H1 (cell line): Measurements from ENCODE around the gene SLC35F1. TPM values are rescaled to one million over a fixed set of nuclear protein-coding genes. Genes with fewer than 3 reads are reported as not detected.

ENCODE experiments used
- CTCF ChIA-PET: fragments of 300-600 bp; sonication (Branson Sonifier 250); formaldehyde crosslinking; loops from one replicate; lab custom pipeline; 2021; ENCODE audit not compliant: partially characterized antibody; lab: Charles Lee
- POLR2A ChIA-PET: fragments of 300-600 bp; sonication (Branson Sonifier 250); formaldehyde crosslinking; loops from one replicate; lab custom pipeline; 2021; ENCODE audit warnings: inconsistent platforms; ENCODE audit not compliant: partially characterized antibody; lab: Charles Lee
- DNase-seq, 2 experiments: peaks; one replicate each; pipeline versions ENCODE4 v3.0.0 to v3.0.0-alpha.2; 2010 to 2022; ENCODE audit warnings: low spot score in 2 of 2, low read depth in 1 of 2, mixed read lengths in 1 of 2
- FAIRE-seq: peaks from 2 replicates; lab custom pipeline; 2011; peaks lifted over from hg19 to GRCh38; lab: Jason Lieb, UNC
- H2AFZ ChIP-seq: 2 replicates; pipeline ENCODE4 v1.8.1; 2012; ENCODE audit warnings: low read length, inconsistent platforms
- H2AK5ac ChIP-seq: 2 replicates; pipeline ENCODE4 v1.6.1; 2013; ENCODE audit warnings: low read depth, low read length
- H2BK120ac ChIP-seq: replicated peaks from 2 replicates; pipeline ENCODE3; 2013; ENCODE audit warnings: low read depth, low read length, inconsistent platforms
- H2BK12ac ChIP-seq: 2 replicates; pipeline ENCODE4 v1.6.1; 2013; ENCODE audit warnings: low read depth, low read length
- H2BK15ac ChIP-seq: 2 replicates; pipeline ENCODE4 v1.6.1; 2013; ENCODE audit warnings: low read length
- H2BK20ac ChIP-seq: 2 replicates; pipeline ENCODE4 v1.6.1; 2013; ENCODE audit warnings: low read length
- H2BK5ac ChIP-seq: 2 replicates; pipeline ENCODE4 v1.6.1; 2013; ENCODE audit warnings: low read depth, low read length
- H3K14ac ChIP-seq: 2 replicates; pipeline ENCODE4 v1.6.1; 2013; ENCODE audit warnings: inconsistent platforms; ENCODE audit not compliant: insufficient read length
- H3K18ac ChIP-seq: 2 replicates; pipeline ENCODE4 v1.6.1; 2013; ENCODE audit warnings: low read length; ENCODE audit errors: extremely low read depth
- H3K23ac ChIP-seq: 2 replicates; pipeline ENCODE4 v1.6.1; 2013; ENCODE audit warnings: inconsistent platforms; ENCODE audit not compliant: insufficient read length
- H3K23me2 ChIP-seq: 2 replicates; pipeline ENCODE4 v1.6.1; 2013; ENCODE audit warnings: low read depth, low read length
- H3K27ac ChIP-seq: 2 replicates; pipeline ENCODE4 v1.6.1; 2011; ENCODE audit warnings: low read depth, low read length, inconsistent platforms
- H3K27me3 ChIP-seq, 4 experiments: replicated peaks in 1 of 4; 1 replicate in 1 of 4; 2 replicates in 3 of 4; pipeline versions ENCODE4 v1.6.1 to v1.8.1; 2011 to 2013; ENCODE audit warnings: low read length in 3 of 4, mild to moderate bottlenecking in 3 of 4, inconsistent platforms in 2 of 4, mixed read lengths in 2 of 4, moderate library complexity in 1 of 4; ENCODE audit not compliant: control insufficient read depth in 3 of 4, insufficient read depth in 3 of 4; ENCODE audit errors: extremely low read depth in 1 of 4
- H3K36me3 ChIP-seq, 4 experiments: 2 replicates each; pipeline versions ENCODE4 v1.6.1 to v1.8.1; 2011 to 2013; ENCODE audit warnings: mild to moderate bottlenecking in 4 of 4, low read length in 3 of 4, moderate library complexity in 2 of 4, control low read depth in 1 of 4, inconsistent platforms in 1 of 4; ENCODE audit not compliant: insufficient read depth in 4 of 4, control insufficient read depth in 2 of 4
- H3K4ac ChIP-seq: replicated peaks from 2 replicates; pipeline ENCODE3; 2013; ENCODE audit warnings: low read length, low read depth, mixed read lengths, inconsistent platforms; ENCODE audit not compliant: insufficient read length
- H3K4me1 ChIP-seq, 4 experiments: replicated peaks in 1 of 4; 1 replicate in 1 of 4; 2 replicates in 3 of 4; pipeline versions ENCODE4 v1.6.1 to v1.8.1; 2011 to 2013; ENCODE audit warnings: low read length in 3 of 4, inconsistent platforms in 2 of 4, mixed read lengths in 1 of 4; ENCODE audit not compliant: insufficient read depth in 4 of 4, control insufficient read depth in 3 of 4
- H3K4me2 ChIP-seq, 2 experiments: 2 replicates each; pipeline versions ENCODE4 v1.6.1 to v1.8.1; 2011 to 2013; ENCODE audit warnings: low read depth in 2 of 2, low read length in 2 of 2, control low read depth in 1 of 2, inconsistent platforms in 1 of 2, mild to moderate bottlenecking in 1 of 2; ENCODE audit not compliant: insufficient read depth in 1 of 2
- H3K4me3 ChIP-seq, 4 experiments: fragments of 200-600, 300-600 bp in 1 of 4; sonication (generic), shearing (Covaris generic), sonication (Bioruptor Twin) in 1 of 4; 2 replicates each; pipeline versions ENCODE4 v1.5.1 to v1.8.1; 2011 to 2016; ENCODE audit warnings: low read length in 4 of 4, low read depth in 3 of 4, control low read depth in 2 of 4, inconsistent platforms in 2 of 4, mild to moderate bottlenecking in 2 of 4, mixed read lengths in 1 of 4, moderate library complexity in 1 of 4; ENCODE audit not compliant: insufficient read depth in 2 of 4; ENCODE audit errors: extremely low read depth in 1 of 4
- H3K56ac ChIP-seq: replicated peaks from 2 replicates; pipeline ENCODE3; 2013; ENCODE audit warnings: low read depth, mild to moderate bottlenecking, mixed read lengths, low read length, inconsistent platforms; ENCODE audit not compliant: insufficient read length
- H3K79me1 ChIP-seq: 2 replicates; pipeline ENCODE4 v1.6.1; 2013; ENCODE audit warnings: low read depth, low read length, control low read depth
- H3K79me2 ChIP-seq, 2 experiments: 2 replicates each; pipeline versions ENCODE4 v1.6.1 to v1.8.1; 2012 to 2013; ENCODE audit warnings: low read length in 2 of 2, mild to moderate bottlenecking in 2 of 2, inconsistent platforms in 1 of 2; ENCODE audit not compliant: insufficient read depth in 2 of 2, control insufficient read depth in 1 of 2
- H3K9ac ChIP-seq, 4 experiments: replicated peaks in 1 of 4; 1 replicate in 1 of 4; 2 replicates in 3 of 4; pipeline versions ENCODE4 v1.6.1 to v1.8.1; 2011 to 2013; ENCODE audit warnings: low read depth in 3 of 4, low read length in 3 of 4, control low read depth in 2 of 4, mild to moderate bottlenecking in 2 of 4, moderate library complexity in 2 of 4, inconsistent platforms in 1 of 4; ENCODE audit errors: extremely low read depth in 1 of 4
- H3K9me3 ChIP-seq, 2 experiments: 2 replicates each; pipeline versions ENCODE4 v1.6.1 to v1.8.1; 2012 to 2013; ENCODE audit warnings: mild to moderate bottlenecking in 2 of 2, moderate library complexity in 2 of 2, control low read depth in 1 of 2, inconsistent platforms in 1 of 2, low read depth in 1 of 2, low read length in 1 of 2, mixed read lengths in 1 of 2; ENCODE audit not compliant: insufficient read depth in 2 of 2
- H4K20me1 ChIP-seq, 2 experiments: replicated peaks in 1 of 2; 2 replicates each; pipeline versions ENCODE3 to v1.8.1; 2011 to 2013; ENCODE audit warnings: inconsistent platforms in 2 of 2, low read length in 2 of 2, mild to moderate bottlenecking in 1 of 2; ENCODE audit not compliant: insufficient read depth in 2 of 2, control insufficient read depth in 1 of 2
- H4K5ac ChIP-seq: 2 replicates; pipeline ENCODE4 v1.6.1; 2013; ENCODE audit warnings: low read length, low read depth, mixed read lengths, inconsistent platforms; ENCODE audit not compliant: insufficient read length
- H4K8ac ChIP-seq: 2 replicates; pipeline ENCODE4 v1.8.0; 2013; ENCODE audit warnings: mild to moderate bottlenecking, moderate library complexity, low read length, inconsistent platforms; ENCODE audit not compliant: insufficient read depth; ENCODE audit errors: extremely low read depth
- H4K91ac ChIP-seq: replicated peaks from 2 replicates; pipeline ENCODE3; 2013; ENCODE audit warnings: low read length, mixed read lengths, inconsistent platforms; ENCODE audit not compliant: insufficient read length
- CTBP2 ChIP-seq: IDR thresholded peaks from 2 replicates; pipeline ENCODE4 v1.7.0; 2011; ENCODE audit warnings: borderline replicate concordance, mild to moderate bottlenecking, moderate library complexity, mixed read lengths, low read length; ENCODE audit not compliant: insufficient read depth, insufficient read length
- POLR2A ChIP-seq, 2 experiments: IDR thresholded peaks; 1 replicate in 1 of 2; 2 replicates in 1 of 2; pipeline ENCODE4 v1.6.1; 2011; ENCODE audit warnings: low read depth in 2 of 2, low read length in 2 of 2, mild to moderate bottlenecking in 2 of 2; ENCODE audit errors: control extremely low read depth in 1 of 2
- RAD21 ChIP-seq, 2 experiments: IDR thresholded peaks in 1 of 2; conservative IDR thresholded peaks in 1 of 2; 2 replicates each; pipeline ENCODE4 v1.6.1; 2011; ENCODE audit warnings: low read depth in 2 of 2, low read length in 2 of 2, improper control_type of control experiment in 1 of 2, inconsistent platforms in 1 of 2, mild to moderate bottlenecking in 1 of 2, moderate library complexity in 1 of 2
- SP1 ChIP-seq: IDR thresholded peaks from 2 replicates; pipeline ENCODE4 v1.6.1; 2011; ENCODE audit warnings: low read depth, low read length
- SP4 ChIP-seq: IDR thresholded peaks from 2 replicates; pipeline ENCODE4 v1.6.1; 2012; ENCODE audit warnings: low read length, inconsistent platforms
- TAF7 ChIP-seq: optimal IDR thresholded peaks from 2 replicates; pipeline ENCODE3; 2011; ENCODE audit warnings: low read depth, mild to moderate bottlenecking, inconsistent platforms, low read length, moderate library complexity, borderline replicate concordance
- TEAD4 ChIP-seq: IDR thresholded peaks from 2 replicates; pipeline ENCODE4 v1.6.1; 2012; ENCODE audit warnings: low read depth, low read length, inconsistent platforms, mixed read lengths
- WGBS, 2 experiments: shearing (Covaris generic) in 1 of 2; methylation state at CpG; one replicate each; pipeline versions ENCODE4 v1.1.6 to v1.1.7; 2013 to 2015; ENCODE audit warnings: low lambda C conversion rate in 2 of 2, mixed read lengths in 2 of 2, inconsistent platforms in 1 of 2, low coverage in 1 of 2, missing lambda C conversion rate in 1 of 2; ENCODE audit not compliant: insufficient replicate concordance in 2 of 2, insufficient coverage in 1 of 2, insufficient read length in 1 of 2; ENCODE audit errors: extremely low coverage in 1 of 2, missing lambda C conversion rate in 1 of 2; 5-methylcytosine and 5-hydroxymethylcytosine counted together
- polyA plus RNA-seq, 7 experiments: library from polyadenylated mRNA; depleted of rRNA in 3 of 7; stranded (reverse) in 5 of 7; unstranded in 2 of 7; fragments of >200 nt in 5 of 7; fragments of 200-250 nt in 2 of 7; gene quantifications; 1 replicate in 5 of 7; 2 replicates in 1 of 7; 4 replicates in 1 of 7; pipeline versions ENCODE4 v1.2.1 to v1.2.3, GENCODE V29; 2011 to 2013; ENCODE audit warnings: missing spikeins in 2 of 7, mixed read lengths in 2 of 7
- total RNA-seq: library from RNA; stranded (reverse); fragmentation: NEBNext Ultra II Directional; extraction: Animal tissue kit (Norgen Biotek cat#: 25700); gene quantifications from 2 replicates; pipeline ENCODE4 v1.2.1, GENCODE V29; 2021
- TF ChIP-seq, protein P1 (sequence below): IDR thresholded peaks from 2 replicates; pipeline ENCODE4 v1.6.1; 2011; ENCODE audit warnings: low read length, improper control_type of control experiment
- TF ChIP-seq, protein P2 (sequence below), 3 experiments: IDR thresholded peaks; 1 replicate in 2 of 3; 2 replicates in 1 of 3; pipeline versions ENCODE4 v1.5.1 to v1.6.1; 2011; ENCODE audit warnings: low read length in 3 of 3, mild to moderate bottlenecking in 3 of 3, inconsistent platforms in 2 of 3, low read depth in 1 of 3, moderate library complexity in 1 of 3; ENCODE audit not compliant: insufficient read depth in 1 of 3; ENCODE audit errors: control extremely low read depth in 1 of 3

SLC35F1 gene
- total and polyA plus RNA-seq, 2 of the 8 experiments (the other 6 are each of a cell fraction or from before 2014, with no cell fraction given): 7.0 to 10.0 TPM

DNA sequence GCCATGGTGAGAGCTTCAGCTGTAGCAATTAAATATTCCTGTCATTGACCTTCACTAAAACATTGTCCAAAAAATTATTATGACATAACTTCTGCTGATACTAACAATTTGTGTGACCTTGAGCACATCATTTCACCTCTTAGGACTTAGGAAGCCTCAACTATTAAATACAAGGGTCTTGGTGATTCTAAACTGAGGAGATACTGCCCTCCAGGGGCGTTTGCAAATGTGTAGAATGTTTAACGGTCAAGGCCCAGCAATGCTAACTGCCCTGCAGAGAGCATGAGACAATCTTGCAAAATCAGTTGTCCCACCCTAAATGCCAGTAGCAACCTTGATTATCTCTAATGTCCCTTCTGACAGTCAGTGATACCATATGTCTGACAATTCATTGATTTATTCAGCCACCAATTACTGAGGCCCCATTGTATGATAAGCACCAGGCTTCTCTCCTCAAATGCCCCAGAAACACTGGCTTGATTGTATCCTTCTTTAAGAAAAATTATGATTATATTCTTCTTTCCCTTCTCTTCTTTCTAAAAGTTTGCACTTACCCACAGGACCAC, 356.9 kb downstream of the SLC35F1 start:
- Histone ChIP-seq H3K4me2 (no peak overlapping the region), H4K5ac (no peak overlapping the region), H3K27ac (no peak overlapping the region), H3K9ac (no peak overlapping the region), H3K9me3 (no peaks in the 10 kb centered on the region), H4K8ac (no peak overlapping the region), H4K91ac (no peak overlapping the region), H3K79me2 (no peaks in the 10 kb centered on the region), H2BK15ac (no peak overlapping the region), H3K14ac (no peak overlapping the region), H2AFZ (no peak overlapping the region), H2BK5ac (no peak overlapping the region), H3K4ac (no peak overlapping the region), H3K27me3 (no peaks in the 10 kb centered on the region), H3K79me1 (no peaks in the 10 kb centered on the region), H3K23ac (no peak overlapping the region), H3K4me1 (no peaks in the 10 kb centered on the region), H3K36me3 (no peaks in the 10 kb centered on the region; a peak in 2 of 8 replicates), H2BK20ac (no peak overlapping the region), H2AK5ac (no peak overlapping the region), H2BK120ac (no peak overlapping the region), H3K23me2 (no peaks in the 10 kb centered on the region), H2BK12ac (no peak overlapping the region), H3K4me3 (no peak overlapping the region), H3K56ac (no peak overlapping the region), H3K18ac (no peak overlapping the region)
- ChIA-PET CTCF (interaction anchor here (0.7 to 5.0 kb wide), 25 partner anchors 9 to 427 kb away, joined by 3 to 43 read pairs (median 4); no protein-coding TSS in a partner anchor), POLR2A (no interaction called here)
- DNase-seq: no peak
- peak; percentile 93 for FAIRE-seq
- WGBS, 2 experiments: 35% methylated on average over 2 of the region's 2 CpGs; no CpG with 5 or more reads in 1 of the 2 experiments
- TF ChIP-seq TEAD4 (0 out of 2 replicates have a peak, but pooled peaks have one; percentile 16), TAF7 (no peak), SP1 (no peak), POLR2A (IDR thresholded peaks at IDR 0.05; ENCODE audit: control extremely low read depth in 1 of 2, low read depth in 2 of 2, low read length in 2 of 2) (no peak), SP4 (no peak), CTBP2 (no peak), RAD21 (IDR thresholded peaks at IDR 0.05 in 1 of 2, conservative IDR thresholded peaks at IDR 0.05 in 1 of 2; ENCODE audit: low read depth in 2 of 2, low read length in 2 of 2) (peak; percentile 88 to 91)
- TF ChIP-seq, protein P1, sequence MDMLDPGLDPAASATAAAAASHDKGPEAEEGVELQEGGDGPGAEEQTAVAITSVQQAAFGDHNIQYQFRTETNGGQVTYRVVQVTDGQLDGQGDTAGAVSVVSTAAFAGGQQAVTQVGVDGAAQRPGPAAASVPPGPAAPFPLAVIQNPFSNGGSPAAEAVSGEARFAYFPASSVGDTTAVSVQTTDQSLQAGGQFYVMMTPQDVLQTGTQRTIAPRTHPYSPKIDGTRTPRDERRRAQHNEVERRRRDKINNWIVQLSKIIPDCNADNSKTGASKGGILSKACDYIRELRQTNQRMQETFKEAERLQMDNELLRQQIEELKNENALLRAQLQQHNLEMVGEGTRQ: no peak
- TF ChIP-seq, protein P2, sequence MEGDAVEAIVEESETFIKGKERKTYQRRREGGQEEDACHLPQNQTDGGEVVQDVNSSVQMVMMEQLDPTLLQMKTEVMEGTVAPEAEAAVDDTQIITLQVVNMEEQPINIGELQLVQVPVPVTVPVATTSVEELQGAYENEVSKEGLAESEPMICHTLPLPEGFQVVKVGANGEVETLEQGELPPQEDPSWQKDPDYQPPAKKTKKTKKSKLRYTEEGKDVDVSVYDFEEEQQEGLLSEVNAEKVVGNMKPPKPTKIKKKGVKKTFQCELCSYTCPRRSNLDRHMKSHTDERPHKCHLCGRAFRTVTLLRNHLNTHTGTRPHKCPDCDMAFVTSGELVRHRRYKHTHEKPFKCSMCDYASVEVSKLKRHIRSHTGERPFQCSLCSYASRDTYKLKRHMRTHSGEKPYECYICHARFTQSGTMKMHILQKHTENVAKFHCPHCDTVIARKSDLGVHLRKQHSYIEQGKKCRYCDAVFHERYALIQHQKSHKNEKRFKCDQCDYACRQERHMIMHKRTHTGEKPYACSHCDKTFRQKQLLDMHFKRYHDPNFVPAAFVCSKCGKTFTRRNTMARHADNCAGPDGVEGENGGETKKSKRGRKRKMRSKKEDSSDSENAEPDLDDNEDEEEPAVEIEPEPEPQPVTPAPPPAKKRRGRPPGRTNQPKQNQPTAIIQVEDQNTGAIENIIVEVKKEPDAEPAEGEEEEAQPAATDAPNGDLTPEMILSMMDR (IDR thresholded peaks at IDR 0.05; ENCODE audit: control extremely low read depth in 1 of 3, insufficient read depth in 1 of 3, low read depth in 1 of 3, low read length in 3 of 3): peak in 2 of 3 experiments; percentile 57 to 76; a peak in 3 of 4 replicates
- TF ChIP-seq, all 59 proteins: peak for 3
- H4K20me1 ChIP-seq: no peaks in the 10 kb centered on the region
